HL-60 (cell line): ENCODE data around the gene ZBED4.

Experiments used
- DNase-seq, 2 experiments: peaks; one replicate each; pipeline ENCODE4 v3.0.0-alpha.2; 2010 to 2020; ENCODE audit warnings: low read depth in 1 of 2, low spot score in 1 of 2
- H3K27ac ChIP-seq: fragments of 250-450 bp; sonication (Bioruptor Pico); replicated peaks from 2 replicates; pipeline ENCODE4 v1.5.1; 2020; ENCODE audit warnings: mild to moderate bottlenecking, moderate library complexity
- H3K27me3 ChIP-seq: fragments of 250-450 bp; sonication (Bioruptor Pico); 2 replicates; pipeline ENCODE4 v1.5.1; 2021; ENCODE audit warnings: mild to moderate bottlenecking, moderate library complexity; ENCODE audit not compliant: insufficient read depth, poor library complexity, severe bottlenecking
- H3K4me3 ChIP-seq: replicated peaks from 2 replicates; pipeline ENCODE4 v1.5.1; 2011; ENCODE audit warnings: mild to moderate bottlenecking, control low read depth, low read length; ENCODE audit not compliant: insufficient read depth
- GABPA ChIP-seq: IDR thresholded peaks from 2 replicates; pipeline ENCODE4 v1.6.1; 2012; ENCODE audit warnings: low read depth
- POLR2AphosphoS5 ChIP-seq: IDR thresholded peaks from 2 replicates; pipeline ENCODE4 v1.6.1; 2012; ENCODE audit warnings: low read depth
- SPI1 ChIP-seq: IDR thresholded peaks from 2 replicates; pipeline ENCODE4 v1.6.1; 2012; ENCODE audit warnings: low read depth, mild to moderate bottlenecking, borderline replicate concordance
- TF ChIP-seq, protein P1 (sequence below): IDR thresholded peaks from one replicate; pipeline ENCODE4 v1.5.1; 2011; ENCODE audit warnings: low read length, control low read depth, inconsistent platforms; ENCODE audit not compliant: insufficient read depth
- TF ChIP-seq, protein P2 (sequence below): IDR thresholded peaks from 2 replicates; pipeline ENCODE4 v1.6.1; 2012; ENCODE audit warnings: low read depth; ENCODE audit not compliant: insufficient replicate concordance

The ZBED4 gene

DNA sequence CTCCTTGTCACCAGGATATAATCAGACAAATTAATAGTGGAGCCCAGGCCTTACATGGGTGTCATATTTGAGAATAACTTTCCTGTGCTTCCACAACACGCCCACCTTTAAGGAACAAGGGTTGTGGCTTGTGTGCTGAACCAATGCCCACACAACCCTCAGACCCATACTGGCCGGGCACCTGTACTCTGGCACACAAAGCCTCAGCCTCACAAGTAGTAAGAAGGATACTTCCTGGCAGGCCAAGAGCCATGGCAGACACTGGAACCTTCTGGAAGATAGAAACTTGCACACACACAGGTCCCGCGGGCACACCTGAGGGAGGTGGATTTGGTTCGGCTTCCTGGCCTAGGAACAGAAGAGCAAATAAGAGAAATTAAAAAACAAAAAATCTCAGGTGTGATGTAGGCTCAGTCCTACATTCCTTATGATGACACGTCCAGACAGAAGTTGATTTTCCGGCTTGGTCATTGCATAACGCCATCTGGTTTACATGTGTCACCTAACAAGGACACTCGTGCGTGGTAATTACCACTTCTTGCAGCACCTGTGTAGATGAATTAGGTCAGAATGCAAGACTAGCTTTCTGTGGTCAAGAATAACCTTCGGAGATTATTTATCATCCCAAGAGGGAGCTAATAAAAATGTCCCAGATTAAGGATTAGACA, 20.2 kb upstream of the ZBED4 start:
- Histone ChIP-seq H3K4me3 (no peak overlapping the region), H3K27ac (no peak overlapping the region), H3K27me3 (no peaks in the 10 kb centered on the region)
- DNase-seq = no peak
- TF ChIP-seq, protein P1, sequence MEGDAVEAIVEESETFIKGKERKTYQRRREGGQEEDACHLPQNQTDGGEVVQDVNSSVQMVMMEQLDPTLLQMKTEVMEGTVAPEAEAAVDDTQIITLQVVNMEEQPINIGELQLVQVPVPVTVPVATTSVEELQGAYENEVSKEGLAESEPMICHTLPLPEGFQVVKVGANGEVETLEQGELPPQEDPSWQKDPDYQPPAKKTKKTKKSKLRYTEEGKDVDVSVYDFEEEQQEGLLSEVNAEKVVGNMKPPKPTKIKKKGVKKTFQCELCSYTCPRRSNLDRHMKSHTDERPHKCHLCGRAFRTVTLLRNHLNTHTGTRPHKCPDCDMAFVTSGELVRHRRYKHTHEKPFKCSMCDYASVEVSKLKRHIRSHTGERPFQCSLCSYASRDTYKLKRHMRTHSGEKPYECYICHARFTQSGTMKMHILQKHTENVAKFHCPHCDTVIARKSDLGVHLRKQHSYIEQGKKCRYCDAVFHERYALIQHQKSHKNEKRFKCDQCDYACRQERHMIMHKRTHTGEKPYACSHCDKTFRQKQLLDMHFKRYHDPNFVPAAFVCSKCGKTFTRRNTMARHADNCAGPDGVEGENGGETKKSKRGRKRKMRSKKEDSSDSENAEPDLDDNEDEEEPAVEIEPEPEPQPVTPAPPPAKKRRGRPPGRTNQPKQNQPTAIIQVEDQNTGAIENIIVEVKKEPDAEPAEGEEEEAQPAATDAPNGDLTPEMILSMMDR = no peak
- TF ChIP-seq, protein P2, sequence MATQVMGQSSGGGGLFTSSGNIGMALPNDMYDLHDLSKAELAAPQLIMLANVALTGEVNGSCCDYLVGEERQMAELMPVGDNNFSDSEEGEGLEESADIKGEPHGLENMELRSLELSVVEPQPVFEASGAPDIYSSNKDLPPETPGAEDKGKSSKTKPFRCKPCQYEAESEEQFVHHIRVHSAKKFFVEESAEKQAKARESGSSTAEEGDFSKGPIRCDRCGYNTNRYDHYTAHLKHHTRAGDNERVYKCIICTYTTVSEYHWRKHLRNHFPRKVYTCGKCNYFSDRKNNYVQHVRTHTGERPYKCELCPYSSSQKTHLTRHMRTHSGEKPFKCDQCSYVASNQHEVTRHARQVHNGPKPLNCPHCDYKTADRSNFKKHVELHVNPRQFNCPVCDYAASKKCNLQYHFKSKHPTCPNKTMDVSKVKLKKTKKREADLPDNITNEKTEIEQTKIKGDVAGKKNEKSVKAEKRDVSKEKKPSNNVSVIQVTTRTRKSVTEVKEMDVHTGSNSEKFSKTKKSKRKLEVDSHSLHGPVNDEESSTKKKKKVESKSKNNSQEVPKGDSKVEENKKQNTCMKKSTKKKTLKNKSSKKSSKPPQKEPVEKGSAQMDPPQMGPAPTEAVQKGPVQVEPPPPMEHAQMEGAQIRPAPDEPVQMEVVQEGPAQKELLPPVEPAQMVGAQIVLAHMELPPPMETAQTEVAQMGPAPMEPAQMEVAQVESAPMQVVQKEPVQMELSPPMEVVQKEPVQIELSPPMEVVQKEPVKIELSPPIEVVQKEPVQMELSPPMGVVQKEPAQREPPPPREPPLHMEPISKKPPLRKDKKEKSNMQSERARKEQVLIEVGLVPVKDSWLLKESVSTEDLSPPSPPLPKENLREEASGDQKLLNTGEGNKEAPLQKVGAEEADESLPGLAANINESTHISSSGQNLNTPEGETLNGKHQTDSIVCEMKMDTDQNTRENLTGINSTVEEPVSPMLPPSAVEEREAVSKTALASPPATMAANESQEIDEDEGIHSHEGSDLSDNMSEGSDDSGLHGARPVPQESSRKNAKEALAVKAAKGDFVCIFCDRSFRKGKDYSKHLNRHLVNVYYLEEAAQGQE = no peak
- no peak for TF ChIP-seq POLR2AphosphoS5
- TF ChIP-seq GABPA = no peak
- TF ChIP-seq SPI1 = no peak

DNA sequence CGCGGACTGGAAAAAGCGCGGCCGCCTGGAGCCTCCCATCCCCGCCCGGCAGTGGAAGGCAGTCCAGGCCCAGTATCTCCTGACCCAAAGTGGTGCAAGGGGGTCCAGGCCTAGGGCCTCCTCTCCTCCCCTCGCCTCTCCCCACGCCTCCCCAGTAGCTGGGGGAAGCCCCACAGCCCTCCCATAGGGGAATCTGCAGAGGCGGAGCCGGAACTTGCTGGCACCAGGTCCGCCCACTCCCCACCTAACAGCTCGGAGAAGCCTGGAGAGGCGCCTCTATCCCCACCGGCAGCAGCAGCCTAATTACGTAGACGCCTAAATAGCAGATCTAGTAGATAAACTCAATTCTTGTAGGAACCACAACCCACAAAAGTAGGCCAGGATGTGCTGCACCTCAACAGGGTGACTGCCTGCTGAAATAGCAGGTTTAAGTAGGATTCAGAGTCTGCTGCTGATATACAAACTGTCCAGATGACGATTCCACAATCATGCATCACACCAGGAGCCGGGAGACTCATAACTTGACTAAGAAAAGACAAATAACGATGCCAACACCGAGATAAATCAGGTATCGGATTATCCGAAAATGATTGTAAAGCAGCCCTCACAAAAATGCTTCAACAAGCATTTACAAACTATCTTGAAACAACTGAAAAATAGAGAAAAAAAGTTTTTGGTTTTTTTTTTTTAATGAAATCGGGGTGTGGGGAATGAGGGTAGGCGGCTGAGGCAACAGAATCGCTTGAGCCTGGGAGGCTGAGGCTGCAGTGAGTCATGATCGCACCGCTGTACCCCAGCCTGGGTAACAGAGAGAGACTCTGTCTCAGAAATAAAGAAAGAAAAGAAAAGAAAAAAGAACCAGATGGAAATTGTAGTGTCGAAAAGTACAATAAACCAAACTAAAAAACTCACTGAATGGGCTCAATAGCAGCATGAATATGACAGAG, 14.6 kb upstream of the ZBED4 start:
- H3K27me3 ChIP-seq = no peaks in the 10 kb centered on the region
- H3K27ac ChIP-seq = no peak overlapping the region; the same call in 1 of the 2 replicates
- TF ChIP-seq POLR2AphosphoS5 = no peak
- TF ChIP-seq, protein P2 = no peak
- TF ChIP-seq, protein P1 = no peak
- no peak for TF ChIP-seq GABPA
- no peak for TF ChIP-seq SPI1
- H3K4me3 ChIP-seq = no peak overlapping the region
- DNase-seq = peak in 1 of 2 experiments; percentile 51

DNA sequence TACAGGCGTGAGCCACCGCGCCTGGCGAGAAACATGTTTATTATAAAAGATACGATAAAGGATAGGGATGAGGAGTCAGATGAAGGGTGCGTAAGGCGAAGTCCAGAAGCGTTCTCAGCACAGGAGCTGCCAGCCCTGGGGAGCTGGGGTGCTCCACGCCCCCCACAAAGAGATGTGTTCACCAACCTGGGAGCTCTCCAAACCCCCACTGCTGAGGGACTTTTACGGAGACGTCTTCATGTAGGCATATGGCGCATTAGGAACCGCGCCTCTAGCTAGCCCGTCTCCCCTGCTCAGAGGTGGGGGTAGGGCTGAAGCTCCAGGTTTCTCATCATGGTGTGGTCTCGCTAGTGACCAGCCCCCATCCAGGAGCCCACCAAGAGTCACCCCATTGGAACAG, 8.4 kb upstream of the ZBED4 start:
- no peaks in the 10 kb centered on the region for H3K27me3 ChIP-seq

More for the DNA sequence above, 8.4 kb upstream of the ZBED4 start:
- TF ChIP-seq SPI1 = no peak
- TF ChIP-seq POLR2AphosphoS5 = no peak
- TF ChIP-seq, protein P2 = no peak
- TF ChIP-seq GABPA = no peak
- TF ChIP-seq, protein P1 = no peak
- DNase-seq = no peak
- Histone ChIP-seq H3K4me3 (no peak overlapping the region), H3K27ac (no peak overlapping the region)
